Cerebellar nuclear complex (tissue), 1 donor: ENCODE measurements around the gene MYBPH.

Experiments used
- DNase-seq, 2 experiments: peaks; one replicate each; lab custom pipeline; 2025; lab: John Stamatoyannopoulos, UW

Gene MYBPH

GRCh38 chr1:203175237-203175826, at the start of gene MYBPH:
Gene MYBPH (minus strand): TSS chr1:203175826. CDS start chr1:203175755, 71 bp downstream.
- DNase-seq, result no peak

- DNase-seq, result no peak
These were observed 49.4 kb upstream of the MYBPH start for GRCh38 chr1:203225071-203225470.

GRCh38 chr1:203223012-203223775, 47.6 kb upstream of the MYBPH start:
- DNase-seq, result no peak

- DNase-seq, result no peak
These were observed 44.3 kb upstream of the MYBPH start for GRCh38 chr1:203219934-203220333.

GRCh38 chr1:203219171-203219570, 43.5 kb upstream of the MYBPH start:
- DNase-seq, result no peak

- DNase-seq, result no peak
These were observed 42.0 kb upstream of the MYBPH start for GRCh38 chr1:203217668-203218067.

GRCh38 chr1:203217139-203217655, 41.6 kb upstream of the MYBPH start:
- DNase-seq, result no peak

GRCh38 chr1:203216274-203217138, 40.9 kb upstream of the MYBPH start:
- peak in 1 of 2 experiments; percentile 78 for DNase-seq

GRCh38 chr1:203215573-203215972, 39.9 kb upstream of the MYBPH start:
- DNase-seq, result no peak

- no peak for DNase-seq
These were observed 39.2 kb upstream of the MYBPH start for GRCh38 chr1:203214871-203215270.

- DNase-seq, result no peak
These were observed 37.5 kb upstream of the MYBPH start for GRCh38 chr1:203213126-203213525.

GRCh38 chr1:203211812-203212211, 36.2 kb upstream of the MYBPH start:
- DNase-seq, result no peak

- DNase-seq, result no peak
These were observed 35.4 kb upstream of the MYBPH start for GRCh38 chr1:203210988-203211387.

- DNase-seq, result no peak
These were observed 34.7 kb upstream of the MYBPH start for GRCh38 chr1:203210350-203210749.

- DNase-seq, result no peak
These were observed 32.6 kb upstream of the MYBPH start for GRCh38 chr1:203208181-203208580.

- no peak for DNase-seq
These were observed 32.1 kb upstream of the MYBPH start for GRCh38 chr1:203207751-203208150.

GRCh38 chr1:203206129-203206687, 30.6 kb upstream of the MYBPH start:
- no peak for DNase-seq

GRCh38 chr1:203204756-203205155, 29.1 kb upstream of the MYBPH start:
- no peak for DNase-seq

- no peak for DNase-seq
These were observed 27.0 kb upstream of the MYBPH start for GRCh38 chr1:203202431-203203245.

- DNase-seq, result no peak
These were observed 26.0 kb upstream of the MYBPH start for GRCh38 chr1:203201516-203202205.

- no peak for DNase-seq
These were observed 25.3 kb upstream of the MYBPH start for GRCh38 chr1:203200916-203201315.
